DLD1 (cell line): ENCODE measurements around the gene LLGL2.

Experiments used
- in situ Hi-C: cut with HindIII; loops from 2 replicates; pipeline ENCODE4 v1.10.0; 2017; ENCODE audit warnings: low sequenced_read_pairs

The LLGL2 gene

GRCh38 chr17:75490953-75491649 lies 34.4 kb upstream of the LLGL2 start:
- in situ Hi-C loops = no loop called here

- in situ Hi-C loops = no loop called here
Measured at GRCh38 chr17:75491680-75492079, 33.8 kb upstream of the LLGL2 start.

- in situ Hi-C loops = no loop called here
Measured at GRCh38 chr17:75492555-75493168, 32.8 kb upstream of the LLGL2 start.

- in situ Hi-C loops = no loop called here
Measured at GRCh38 chr17:75493476-75494129, 31.9 kb upstream of the LLGL2 start.

- in situ Hi-C loops = no loop called here
Measured at GRCh38 chr17:75494326-75494877, 31.1 kb upstream of the LLGL2 start.

GRCh38 chr17:75496005-75496404 lies 29.5 kb upstream of the LLGL2 start:
- in situ Hi-C loops = no loop called here

- in situ Hi-C loops = no loop called here
Measured at GRCh38 chr17:75498039-75498725, 27.3 kb upstream of the LLGL2 start.

GRCh38 chr17:75498726-75499213 lies 26.7 kb upstream of the LLGL2 start:
- in situ Hi-C loops = no loop called here

- in situ Hi-C loops = no loop called here
Measured at GRCh38 chr17:75499313-75500022, 26.0 kb upstream of the LLGL2 start.

GRCh38 chr17:75500419-75501216 lies 24.9 kb upstream of the LLGL2 start:
- in situ Hi-C loops = no loop called here

- in situ Hi-C loops = no loop called here
Measured at GRCh38 chr17:75501378-75502071, 24.0 kb upstream of the LLGL2 start.

- in situ Hi-C loops = no loop called here
Measured at GRCh38 chr17:75502072-75502720, 23.3 kb upstream of the LLGL2 start.

GRCh38 chr17:75502721-75503329 lies 22.7 kb upstream of the LLGL2 start:
- in situ Hi-C loops = no loop called here

GRCh38 chr17:75503337-75503950 lies 22.1 kb upstream of the LLGL2 start:
- in situ Hi-C loops = no loop called here

GRCh38 chr17:75503976-75504346 lies 21.5 kb upstream of the LLGL2 start:
- in situ Hi-C loops = no loop called here

- in situ Hi-C loops = no loop called here
Measured at GRCh38 chr17:75504347-75505151, 20.9 kb upstream of the LLGL2 start.

- in situ Hi-C loops = no loop called here
Measured at GRCh38 chr17:75505152-75505409, 20.4 kb upstream of the LLGL2 start.
